NCI-H2171 treated with DMSO at 0.1 percent for 48 hours (cell line): ENCODE measurements around the gene C1orf232.
A peak's percentile ranks its signal among the peaks of the same experiment; 100 is the strongest.

Source experiments
- DNase-seq: peaks from one replicate; lab custom pipeline; 2025; lab: John Stamatoyannopoulos, UW

Gene C1orf232

GRCh38 chr1:26156285-26157038, 12.3 kb downstream of the C1orf232 start:
- peak; percentile 16 for DNase-seq

DNA sequence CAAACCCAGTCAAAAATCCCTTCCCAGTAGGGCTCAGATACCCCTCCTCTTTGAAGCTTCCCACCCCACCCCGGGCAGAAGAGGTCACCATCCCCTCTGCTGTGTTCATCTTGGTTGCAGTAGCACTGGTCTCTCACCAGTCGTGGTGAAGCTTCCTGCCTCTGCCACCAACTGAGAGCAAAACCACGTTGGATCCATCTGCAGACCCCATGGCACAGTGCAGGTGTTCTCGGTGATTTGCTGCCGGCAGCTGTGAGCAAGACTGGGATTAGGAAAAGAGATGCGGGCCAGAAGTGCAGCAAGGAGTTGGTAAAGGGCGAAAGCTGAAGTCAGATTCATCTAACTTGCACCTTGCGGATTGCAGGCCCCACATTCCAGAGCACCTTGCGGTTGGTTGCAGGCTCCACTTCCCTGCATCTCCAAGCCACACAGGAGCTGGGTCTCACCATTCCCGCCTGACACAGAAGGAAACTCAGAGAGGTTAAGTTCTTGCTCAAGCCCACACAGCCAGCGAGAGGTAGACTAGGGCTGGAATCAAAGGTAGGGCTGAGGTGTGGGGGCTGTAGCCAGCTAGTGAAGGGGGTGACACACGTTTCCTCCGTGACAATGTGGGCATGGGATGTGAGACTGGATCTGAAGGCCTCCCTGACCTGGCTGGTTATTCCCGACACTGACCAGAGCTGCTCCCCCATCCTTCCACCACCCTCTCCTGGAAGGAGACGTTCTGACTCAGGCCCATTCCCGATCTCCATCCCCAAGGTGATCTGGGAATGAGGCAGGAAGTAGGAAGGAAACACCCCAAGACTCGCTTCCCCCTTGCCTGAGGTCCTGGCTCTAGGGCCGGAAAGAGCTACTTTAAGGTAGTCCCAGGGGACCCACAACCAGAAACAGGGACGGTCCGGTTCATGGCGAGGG, 13.1 kb downstream of the C1orf232 start:
- no peak for DNase-seq

GRCh38 chr1:26154750-26155149, 14.0 kb downstream of the C1orf232 start:
- no peak for DNase-seq

- DNase-seq: no peak
Observed at GRCh38 chr1:26153966-26154532, 14.7 kb downstream of the C1orf232 start.

DNA sequence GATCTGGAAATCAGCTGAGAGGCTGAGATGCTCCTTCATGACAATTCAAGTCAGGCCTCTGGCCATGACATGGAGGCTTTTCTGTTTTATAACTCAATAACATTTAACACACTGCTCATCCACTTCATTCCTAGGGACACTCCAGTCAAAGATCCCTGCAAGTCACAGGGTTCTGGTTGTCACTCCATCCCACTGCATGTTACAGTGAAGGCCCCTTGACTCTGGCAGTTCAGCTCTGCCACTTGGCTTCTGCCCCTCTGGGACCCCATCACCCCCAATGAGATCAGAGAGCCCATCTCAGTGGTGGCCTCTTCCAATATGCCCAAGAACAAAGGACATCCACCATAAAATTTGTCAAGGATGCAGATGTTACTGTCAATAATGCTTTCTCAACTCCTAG, 19.9 kb downstream of the C1orf232 start:
- no peak for DNase-seq

GRCh38 chr1:26145960-26146294, 22.8 kb downstream of the C1orf232 start:
- DNase-seq: no peak

- DNase-seq: peak; percentile 87
Observed at GRCh38 chr1:26145041-26145959, 23.5 kb downstream of the C1orf232 start.

DNA sequence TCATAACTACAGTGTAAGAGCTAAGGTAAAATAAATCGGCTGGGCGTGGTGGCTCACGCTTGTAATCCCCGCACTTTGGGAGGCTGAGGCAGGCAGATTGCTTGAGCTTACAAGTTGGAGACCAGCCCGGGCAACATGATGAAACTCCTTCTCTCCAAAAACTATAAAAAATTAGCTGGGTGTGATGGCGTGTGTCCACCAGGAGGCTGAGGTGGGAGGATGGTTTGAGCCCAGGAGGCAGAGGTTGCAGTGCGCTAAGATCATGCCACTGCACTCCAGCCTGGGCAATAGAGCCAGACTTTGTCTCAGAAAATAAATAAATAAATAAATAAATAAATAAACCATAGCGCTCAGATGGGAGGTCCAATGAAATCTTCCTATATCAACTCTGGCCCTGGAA, 26.6 kb downstream of the C1orf232 start:
- no peak for DNase-seq

DNA sequence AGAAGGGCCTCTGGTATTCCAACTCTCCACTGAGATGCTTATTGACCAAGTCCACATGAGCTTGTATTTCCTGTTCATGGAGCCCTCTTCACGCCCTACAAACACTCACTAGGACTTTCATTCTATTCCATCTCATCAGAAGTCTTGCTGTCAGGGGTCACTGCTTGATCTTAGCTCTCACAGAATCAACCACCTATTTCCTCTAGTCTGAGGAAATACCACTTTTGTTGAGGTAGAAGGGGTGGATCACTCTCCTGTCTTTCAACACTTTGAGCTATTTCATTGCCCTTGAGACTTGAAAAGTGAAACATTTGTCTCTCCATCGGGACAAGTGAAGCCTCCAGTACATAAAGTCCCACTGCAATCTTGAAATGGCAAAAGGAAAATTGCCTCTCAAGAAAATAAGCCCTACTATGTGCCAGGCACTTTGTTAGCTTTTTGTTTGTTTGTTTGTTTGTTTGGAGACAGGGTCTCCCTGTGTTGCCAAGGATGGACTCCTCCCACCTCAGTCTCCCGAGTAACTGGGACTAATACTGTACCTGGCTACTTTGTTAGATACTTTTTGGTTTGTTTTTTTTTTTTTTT, 29.7 kb downstream of the C1orf232 start:
- DNase-seq: no peak

DNA sequence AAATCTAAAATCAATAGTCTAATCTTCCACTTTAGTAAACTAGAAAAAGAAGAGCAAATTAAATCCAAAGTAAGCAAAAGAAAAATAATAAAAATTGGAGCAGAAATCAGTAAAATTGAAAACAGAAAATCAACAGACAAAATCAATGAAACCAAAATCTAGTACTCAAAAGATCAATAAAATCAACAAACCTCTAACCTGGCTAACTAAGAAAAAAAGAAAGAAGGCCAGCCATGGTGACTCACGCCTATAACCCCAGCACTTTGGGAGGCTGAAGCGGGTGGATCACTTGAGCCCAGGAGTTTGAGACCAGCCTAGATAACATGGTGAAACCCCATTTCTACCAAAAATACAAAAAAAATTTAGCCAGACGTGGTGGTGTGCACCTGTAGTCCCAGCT, 34.3 kb downstream of the C1orf232 start:
- no peak for DNase-seq

DNA sequence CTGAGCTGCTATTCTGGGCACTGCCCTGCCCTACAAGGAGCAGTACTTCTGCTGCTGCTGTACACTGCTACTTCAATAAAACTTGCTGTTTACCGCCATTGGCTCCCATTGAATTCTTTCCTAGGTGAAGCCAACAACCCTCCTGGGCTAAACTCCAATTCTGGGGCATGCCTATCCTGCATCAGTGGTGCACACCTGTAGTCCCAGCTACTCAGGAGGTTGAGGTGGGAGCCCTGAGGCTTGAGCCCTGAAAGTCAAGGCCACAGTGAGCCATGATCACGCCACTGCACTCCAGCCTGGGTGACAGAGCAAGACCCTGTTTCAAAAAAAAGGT, 36.0 kb downstream of the C1orf232 start:
- no peak for DNase-seq

- no peak for DNase-seq
Observed at GRCh38 chr1:26132128-26132833, 36.5 kb downstream of the C1orf232 start.

DNA sequence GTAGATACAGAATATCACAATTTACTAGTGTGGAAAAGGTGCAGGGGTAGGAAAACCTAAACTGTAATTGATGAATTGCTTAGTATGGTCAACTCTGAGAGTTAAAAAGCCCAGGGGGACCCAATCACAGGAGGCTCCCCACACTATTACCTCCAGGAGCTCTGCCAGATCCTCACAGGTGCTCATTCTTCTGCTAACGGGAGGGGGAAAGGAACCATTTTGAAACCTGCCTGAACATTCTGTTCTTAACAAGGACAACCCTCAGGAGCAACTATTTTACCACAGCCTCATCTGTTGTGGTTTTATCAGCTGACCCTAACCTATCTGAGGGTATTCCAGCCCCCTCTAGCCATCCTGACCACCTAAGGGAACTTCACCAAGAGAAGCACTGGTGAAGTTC, 38.1 kb downstream of the C1orf232 start:
- DNase-seq: no peak

- DNase-seq: no peak
Observed at GRCh38 chr1:26129778-26130177, 39.0 kb downstream of the C1orf232 start.

DNA sequence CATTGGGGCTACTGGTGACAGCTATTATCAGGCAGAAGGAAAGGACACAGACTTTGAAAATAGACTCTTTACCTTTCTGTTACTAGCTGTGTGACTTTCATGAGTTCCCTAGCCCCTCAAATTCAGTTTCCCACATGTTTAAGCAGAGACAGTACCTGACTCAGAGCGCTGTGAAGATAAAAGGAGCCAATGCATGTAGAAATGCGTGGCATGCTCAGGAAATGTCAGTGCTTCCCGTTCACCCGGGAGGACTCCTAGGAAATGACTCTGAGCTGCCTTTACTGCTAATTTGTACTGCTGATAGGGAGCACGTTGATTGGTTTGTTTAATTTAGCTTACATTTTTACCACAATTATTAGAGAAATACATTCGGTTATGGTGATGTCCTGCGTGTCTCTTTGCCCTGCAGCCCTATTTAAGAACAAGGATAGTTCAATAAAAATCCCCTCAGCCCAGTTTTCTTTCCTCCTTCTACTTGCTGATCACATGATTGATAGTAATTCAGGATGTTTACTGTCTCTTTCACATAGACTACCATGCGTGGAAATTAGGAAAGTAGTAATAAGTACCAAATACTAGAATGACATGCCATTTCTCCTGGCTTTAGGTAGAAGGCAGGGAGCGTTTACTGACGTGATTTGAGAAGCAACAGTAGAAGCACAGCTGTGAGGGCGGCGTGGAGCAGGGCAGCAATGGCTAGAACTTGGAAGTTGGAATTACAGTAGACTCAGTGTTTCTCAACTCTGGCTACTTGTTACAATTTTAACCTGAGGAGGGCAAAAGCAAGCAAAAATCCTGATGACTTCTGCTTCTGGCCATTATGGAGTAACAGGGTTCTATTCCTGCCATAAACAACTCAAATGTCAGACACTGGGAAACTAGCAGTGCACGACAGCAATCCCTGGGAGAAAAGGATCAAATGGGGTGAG, 41.3 kb downstream of the C1orf232 start:
- DNase-seq: no peak

- peak; percentile 88 for DNase-seq
Observed at GRCh38 chr1:26126321-26127084, 42.3 kb downstream of the C1orf232 start.

DNA sequence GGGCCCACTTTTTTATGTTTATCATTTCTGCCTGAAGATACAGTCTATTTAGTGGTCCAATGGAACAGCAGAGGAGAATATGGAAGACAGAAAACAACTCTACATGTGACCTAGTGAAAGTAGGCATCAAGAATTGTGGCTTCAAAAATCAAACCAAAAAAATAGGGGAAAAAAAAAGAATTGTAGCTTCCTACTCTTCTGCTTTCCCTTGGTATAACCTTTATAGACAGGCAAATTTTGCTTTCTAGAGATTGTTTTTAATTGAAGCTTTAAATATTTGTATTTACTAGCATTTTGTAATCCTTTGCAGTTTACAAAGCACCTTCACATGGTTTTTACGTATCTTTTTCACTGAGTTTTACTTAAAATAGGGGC, 42.8 kb downstream of the C1orf232 start:
- DNase-seq: no peak

DNA sequence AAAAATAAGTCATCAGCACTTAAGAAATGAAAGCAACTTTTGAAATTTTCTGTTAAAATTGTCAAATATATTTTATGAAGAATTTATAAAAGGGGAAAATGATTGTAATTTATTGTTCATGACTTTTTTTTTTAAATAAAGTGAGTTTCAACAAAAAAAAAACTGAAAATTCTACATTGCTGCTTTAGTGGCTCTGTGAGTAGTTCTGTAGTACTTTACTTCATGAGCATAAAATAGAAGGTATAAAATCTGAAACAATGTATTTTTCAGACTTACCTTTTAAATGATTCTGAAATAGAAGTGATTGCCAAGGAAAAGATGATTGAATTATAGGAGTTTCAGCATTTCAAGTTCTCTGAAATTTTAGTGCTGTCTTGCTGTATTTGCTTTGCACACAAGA, 43.4 kb downstream of the C1orf232 start:
- no peak for DNase-seq
